DOHH2 (cell line): ENCODE results near the gene NTNG1.

ENCODE experiments used
- CTCF ChIP-seq: fragments of 200-600 bp; sonication (generic); IDR thresholded peaks from one replicate; pipeline ENCODE4 v1.5.1; 2014; ENCODE audit warnings: antibody characterized with exemption, mild to moderate bottlenecking, low read depth, low read length; ENCODE audit not compliant: poor library complexity, severe bottlenecking
- EZH2phosphoT487 ChIP-seq: fragments of 200-600 bp; sonication (generic); IDR thresholded peaks from 2 replicates; pipeline ENCODE4 v1.6.1; 2017; ENCODE audit warnings: borderline replicate concordance, mild to moderate bottlenecking, antibody characterized with exemption, low read length, moderate library complexity, mixed read lengths

- no peak for TF ChIP-seq CTCF
- TF ChIP-seq EZH2phosphoT487 = no peak
Observed at GRCh38 chr1:107200631-107201030, 59.8 kb downstream of the NTNG1 start.
